22Rv1 (cell line): ENCODE measurements around the gene SYTL1.

Experiments
- CTCF ChIP-seq: fragments of 450-650 bp; IDR thresholded peaks from 2 replicates; pipeline ENCODE4 v1.5.1; 2017; ENCODE audit warnings: mild to moderate bottlenecking
- ZFX ChIP-seq: fragments of 450-650 bp; IDR thresholded peaks from 2 replicates; pipeline ENCODE4 v1.6.1; 2017; ENCODE audit warnings: antibody characterized with exemption, borderline replicate concordance

GRCh38 chr1:27380766-27381733, 39.2 kb downstream of the SYTL1 start:
- no peak for TF ChIP-seq CTCF
- TF ChIP-seq ZFX, result no peak
